RKO (cell line): Measurements from ENCODE around the gene KLRF1.

ENCODE experiments used
- DNase-seq: peaks from one replicate; pipeline ENCODE4 v3.0.0-alpha.2; 2016; ENCODE audit warnings: low spot score

Gene KLRF1

GRCh38 chr12:9827209-9827888, at the start of gene KLRF1:
KLRF1 (plus strand) TSS chr12:9827481; CDS start chr12:9827545, 64 bp downstream.
- no peak for DNase-seq

GRCh38 chr12:9779209-9779608, 48.1 kb upstream of the KLRF1 start:
- no peak for DNase-seq

- no peak for DNase-seq
These were observed 45.9 kb upstream of the KLRF1 start for GRCh38 chr12:9781360-9781759.

GRCh38 chr12:9782547-9783382, 44.5 kb upstream of the KLRF1 start:
- no peak for DNase-seq

- no peak for DNase-seq
These were observed 43.0 kb upstream of the KLRF1 start for GRCh38 chr12:9784326-9784725.

- no peak for DNase-seq
These were observed 42.5 kb upstream of the KLRF1 start for GRCh38 chr12:9784816-9785215.

- DNase-seq, result no peak
These were observed 40.3 kb upstream of the KLRF1 start for GRCh38 chr12:9786726-9787717.

GRCh38 chr12:9792185-9792900, 34.9 kb upstream of the KLRF1 start:
- DNase-seq, result no peak

GRCh38 chr12:9792961-9793617, 34.2 kb upstream of the KLRF1 start:
- DNase-seq, result no peak

- DNase-seq, result no peak
These were observed 33.4 kb upstream of the KLRF1 start for GRCh38 chr12:9793779-9794395.

- no peak for DNase-seq
These were observed 32.7 kb upstream of the KLRF1 start for GRCh38 chr12:9794484-9795093.

- DNase-seq, result no peak
These were observed 31.3 kb upstream of the KLRF1 start for GRCh38 chr12:9795945-9796344.

GRCh38 chr12:9796346-9796745, 30.9 kb upstream of the KLRF1 start:
- DNase-seq, result no peak

- DNase-seq, result no peak
These were observed 30.3 kb upstream of the KLRF1 start for GRCh38 chr12:9796971-9797370.

- DNase-seq, result peak; percentile 56
These were observed 29.3 kb upstream of the KLRF1 start for GRCh38 chr12:9797722-9798619.

GRCh38 chr12:9799961-9800360, 27.3 kb upstream of the KLRF1 start:
- peak; percentile 1 for DNase-seq

GRCh38 chr12:9805883-9806282, 21.4 kb upstream of the KLRF1 start:
- no peak for DNase-seq

- no peak for DNase-seq
These were observed 20.6 kb upstream of the KLRF1 start for GRCh38 chr12:9806714-9807113.

GRCh38 chr12:9808504-9808903, 18.8 kb upstream of the KLRF1 start:
- no peak for DNase-seq
